Measurements from ENCODE around the gene SCNN1A.

Gene SCNN1A

GRCh38 chr12:6375269-6376078, at the start of gene SCNN1A:
SCNN1A (minus strand) TSS chr12:6375563; CDS start chr12:6374783, 780 bp downstream.
- no peak for DNase-seq (ENCODE audit: low spot score)

- DNase-seq (ENCODE audit: low spot score), result no peak
Measured at GRCh38 chr12:6424866-6425265, 49.5 kb upstream of the SCNN1A start.

GRCh38 chr12:6424008-6424347, 48.6 kb upstream of the SCNN1A start:
- no peak for DNase-seq (ENCODE audit: low spot score)

- peak; percentile 85 for DNase-seq (ENCODE audit: low spot score)
Measured at GRCh38 chr12:6423267-6424007, 48.1 kb upstream of the SCNN1A start.

- DNase-seq (ENCODE audit: low spot score), result no peak
Measured at GRCh38 chr12:6420364-6420763, 45.0 kb upstream of the SCNN1A start.

GRCh38 chr12:6418796-6419195, 43.4 kb upstream of the SCNN1A start:
- no peak for DNase-seq (ENCODE audit: low spot score)

GRCh38 chr12:6416596-6416995, 41.2 kb upstream of the SCNN1A start:
- DNase-seq (ENCODE audit: low spot score), result no peak

GRCh38 chr12:6407236-6407954, 32.0 kb upstream of the SCNN1A start:
- DNase-seq (ENCODE audit: low spot score), result no peak

GRCh38 chr12:6405963-6406362, 30.6 kb upstream of the SCNN1A start:
- no peak for DNase-seq (ENCODE audit: low spot score)

GRCh38 chr12:6404390-6404789, 29.0 kb upstream of the SCNN1A start:
- no peak for DNase-seq (ENCODE audit: low spot score)

GRCh38 chr12:6399884-6400644, 24.7 kb upstream of the SCNN1A start:
- no peak for DNase-seq (ENCODE audit: low spot score)

- DNase-seq (ENCODE audit: low spot score), result peak; percentile 93
Measured at GRCh38 chr12:6396031-6396430, 20.7 kb upstream of the SCNN1A start.

- no peak for DNase-seq (ENCODE audit: low spot score)
Measured at GRCh38 chr12:6394398-6394797, 19.0 kb upstream of the SCNN1A start.

GRCh38 chr12:6393109-6393508, 17.7 kb upstream of the SCNN1A start:
- no peak for DNase-seq (ENCODE audit: low spot score)

- DNase-seq (ENCODE audit: low spot score), result no peak
Measured at GRCh38 chr12:6392504-6392903, 17.1 kb upstream of the SCNN1A start.

GRCh38 chr12:6391013-6391412, 15.7 kb upstream of the SCNN1A start:
- DNase-seq (ENCODE audit: low spot score), result no peak

GRCh38 chr12:6390084-6390799, 14.9 kb upstream of the SCNN1A start:
- no peak for DNase-seq (ENCODE audit: low spot score)

- no peak for DNase-seq (ENCODE audit: low spot score)
Measured at GRCh38 chr12:6387541-6387940, 12.2 kb upstream of the SCNN1A start.

- DNase-seq (ENCODE audit: low spot score), result no peak
Measured at GRCh38 chr12:6386491-6386890, 11.1 kb upstream of the SCNN1A start.

- no peak for DNase-seq (ENCODE audit: low spot score)
Measured at GRCh38 chr12:6386038-6386437, 10.7 kb upstream of the SCNN1A start.

Data from COLO829 (cell line).